ENCODE data around the gene TPRG1L. TPM values are rescaled to one million over a fixed set of nuclear protein-coding genes. Genes with fewer than 3 reads are reported as not detected.

Gene TPRG1L
- total RNA-seq, 1 experiment from 2014 or later, result 22.5 TPM

DNA sequence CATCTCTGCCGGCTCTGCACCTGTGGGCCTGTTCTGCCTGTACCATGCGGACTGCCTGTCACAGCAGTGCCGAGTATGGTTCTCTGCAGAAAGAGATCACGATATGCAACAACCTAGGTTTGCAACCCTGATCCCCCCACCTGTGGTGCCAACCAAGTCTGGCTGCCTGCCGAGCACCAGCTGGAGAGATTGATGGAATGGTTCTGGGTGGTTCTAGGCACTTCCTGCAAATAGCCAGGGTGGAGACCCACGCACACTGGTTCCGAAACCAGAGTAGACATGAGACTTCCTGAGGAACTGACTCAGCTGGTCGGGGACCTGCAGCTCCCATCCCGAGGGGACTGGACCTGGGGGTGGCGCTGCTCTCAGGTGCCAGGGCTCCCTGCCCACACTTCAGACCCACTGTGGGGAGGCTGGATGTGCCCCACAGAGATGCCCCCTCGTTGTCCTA lies 5.4 kb downstream of the TPRG1L start:
- no peaks in the 10 kb centered on the region for H3K9me3 Mint-ChIP-seq (ENCODE audit: low read depth, unreplicated experiment)
- intact Hi-C loops (cut with micrococcal nuclease; ENCODE audit: unreplicated experiment), result no loop called here
- H3K36me3 Mint-ChIP-seq (ENCODE audit: insufficient read depth, unreplicated experiment), result peaks cover 30% of the 10 kb centered on the region
- H3K4me3 Mint-ChIP-seq (ENCODE audit: low read depth, unreplicated experiment), result no peak overlapping the region
- CTCF ChIA-PET, result no interaction called here
- BruUV-seq (replicated peaks), result no TSS peak
- no peaks in the 10 kb centered on the region for H3K4me1 Mint-ChIP-seq (ENCODE audit: low read depth, unreplicated experiment)
- TF ChIP-seq, protein P1, sequence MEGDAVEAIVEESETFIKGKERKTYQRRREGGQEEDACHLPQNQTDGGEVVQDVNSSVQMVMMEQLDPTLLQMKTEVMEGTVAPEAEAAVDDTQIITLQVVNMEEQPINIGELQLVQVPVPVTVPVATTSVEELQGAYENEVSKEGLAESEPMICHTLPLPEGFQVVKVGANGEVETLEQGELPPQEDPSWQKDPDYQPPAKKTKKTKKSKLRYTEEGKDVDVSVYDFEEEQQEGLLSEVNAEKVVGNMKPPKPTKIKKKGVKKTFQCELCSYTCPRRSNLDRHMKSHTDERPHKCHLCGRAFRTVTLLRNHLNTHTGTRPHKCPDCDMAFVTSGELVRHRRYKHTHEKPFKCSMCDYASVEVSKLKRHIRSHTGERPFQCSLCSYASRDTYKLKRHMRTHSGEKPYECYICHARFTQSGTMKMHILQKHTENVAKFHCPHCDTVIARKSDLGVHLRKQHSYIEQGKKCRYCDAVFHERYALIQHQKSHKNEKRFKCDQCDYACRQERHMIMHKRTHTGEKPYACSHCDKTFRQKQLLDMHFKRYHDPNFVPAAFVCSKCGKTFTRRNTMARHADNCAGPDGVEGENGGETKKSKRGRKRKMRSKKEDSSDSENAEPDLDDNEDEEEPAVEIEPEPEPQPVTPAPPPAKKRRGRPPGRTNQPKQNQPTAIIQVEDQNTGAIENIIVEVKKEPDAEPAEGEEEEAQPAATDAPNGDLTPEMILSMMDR (IDR thresholded peaks at IDR 0.05; ENCODE audit: unreplicated experiment), result no peak
- H3K27ac Mint-ChIP-seq (ENCODE audit: unreplicated experiment), result no peak overlapping the region
- H3K27me3 Mint-ChIP-seq (ENCODE audit: unreplicated experiment), result no peaks in the 10 kb centered on the region
- no peak for DNase-seq

- intact Hi-C loops (cut with micrococcal nuclease; ENCODE audit: unreplicated experiment), result no loop called here
- TF ChIP-seq, protein P1 (IDR thresholded peaks at IDR 0.05; ENCODE audit: unreplicated experiment), result no peak
- BruUV-seq (replicated peaks), result no TSS peak
- Mint-ChIP-seq H3K9me3 (ENCODE audit: low read depth, unreplicated experiment) (no peaks in the 10 kb centered on the region), H3K4me1 (ENCODE audit: low read depth, unreplicated experiment) (no peaks in the 10 kb centered on the region), H3K27me3 (ENCODE audit: unreplicated experiment) (no peaks in the 10 kb centered on the region), H3K4me3 (ENCODE audit: low read depth, unreplicated experiment) (no peak overlapping the region), H3K36me3 (ENCODE audit: insufficient read depth, unreplicated experiment) (peaks cover 23% of the 10 kb centered on the region), H3K27ac (ENCODE audit: unreplicated experiment) (no peak overlapping the region)
- CTCF ChIA-PET, result no interaction called here
- no peak for DNase-seq
Measured at GRCh38 chr1:3630914-3631313, 6.1 kb downstream of the TPRG1L start.

GRCh38 chr1:3631320-3632260 lies 6.8 kb downstream of the TPRG1L start:
- DNase-seq, result no peak
- BruUV-seq (replicated peaks), result no TSS peak
- H3K27ac Mint-ChIP-seq (ENCODE audit: unreplicated experiment), result no peak overlapping the region
- H3K36me3 Mint-ChIP-seq (ENCODE audit: insufficient read depth, unreplicated experiment), result peaks cover 19% of the 10 kb centered on the region
- CTCF ChIA-PET, result no interaction called here
- H3K27me3 Mint-ChIP-seq (ENCODE audit: unreplicated experiment), result no peaks in the 10 kb centered on the region
- H3K4me1 Mint-ChIP-seq (ENCODE audit: low read depth, unreplicated experiment), result no peaks in the 10 kb centered on the region
- TF ChIP-seq, protein P1 (IDR thresholded peaks at IDR 0.05; ENCODE audit: unreplicated experiment), result no peak
- H3K4me3 Mint-ChIP-seq (ENCODE audit: low read depth, unreplicated experiment), result no peak overlapping the region
- intact Hi-C loops (cut with micrococcal nuclease; ENCODE audit: unreplicated experiment), result no loop called here
- no peaks in the 10 kb centered on the region for H3K9me3 Mint-ChIP-seq (ENCODE audit: low read depth, unreplicated experiment)

- H3K9me3 Mint-ChIP-seq (ENCODE audit: low read depth, unreplicated experiment), result no peaks in the 10 kb centered on the region
- no peak overlapping the region for H3K4me3 Mint-ChIP-seq (ENCODE audit: low read depth, unreplicated experiment)
- TF ChIP-seq, protein P1 (IDR thresholded peaks at IDR 0.05; ENCODE audit: unreplicated experiment), result no peak
- no peak for DNase-seq
- no peaks in the 10 kb centered on the region for H3K27me3 Mint-ChIP-seq (ENCODE audit: unreplicated experiment)
- no peaks in the 10 kb centered on the region for H3K4me1 Mint-ChIP-seq (ENCODE audit: low read depth, unreplicated experiment)
- CTCF ChIA-PET, result no interaction called here
- H3K36me3 Mint-ChIP-seq (ENCODE audit: insufficient read depth, unreplicated experiment), result peaks cover 19% of the 10 kb centered on the region
- no TSS peak for BruUV-seq (replicated peaks)
- intact Hi-C loops (cut with micrococcal nuclease; ENCODE audit: unreplicated experiment), result no loop called here
- no peak overlapping the region for H3K27ac Mint-ChIP-seq (ENCODE audit: unreplicated experiment)
Measured at GRCh38 chr1:3632298-3632697, 7.5 kb downstream of the TPRG1L start.

Measured in Calu3 (cell line).